A549 (cell line): ENCODE data around the gene SYS1. TPM values are rescaled to one million over a fixed set of nuclear protein-coding genes. Genes with fewer than 3 reads are reported as not detected.

Source experiments
- ATAC-seq, 2 experiments: fragments of 200-7000 bp in 1 of 2; fragments of >200 bp in 1 of 2; cut with Nextera tagmentation in 1 of 2; cut with Tn5 transposase in 1 of 2; 3 replicates each; pipeline versions ENCODE4 v1.8.0 to v1.9.1; 2018 to 2020; ENCODE audit warnings: mild to moderate bottlenecking in 1 of 2, moderate library complexity in 1 of 2
- CTCF ChIA-PET: fragments of 300-600 bp; sonication (Branson Sonifier 250); formaldehyde crosslinking; extraction: SDS; loops from one replicate; lab custom pipeline; 2021; ENCODE audit warnings: antibody characterized with exemption, inconsistent platforms; lab: Yijun Ruan, JAX
- POLR2A ChIA-PET: fragments of 350-600 bp; formaldehyde crosslinking; extraction: SDS; loops from one replicate; lab custom pipeline; 2021; ENCODE audit warnings: antibody characterized with exemption, inconsistent platforms; lab: Yijun Ruan, JAX
- DNase-seq, 2 experiments: peaks; one replicate each; pipeline versions ENCODE4 v3.0.0 to v3.0.0-alpha.2; 2011 to 2016; ENCODE audit warnings: low read depth in 1 of 2, low spot score in 1 of 2
- FAIRE-seq: peaks from 2 replicates; lab custom pipeline; 2011; peaks lifted over from hg19 to GRCh38; lab: Jason Lieb, UNC
- H3K27ac ChIP-seq, 2 experiments: fragments of >200 bp; sonication (Bioruptor Twin); formaldehyde crosslinking; 3 replicates each; pipeline ENCODE4 v1.5.1; 2016 to 2017
- H3K4me1 ChIP-seq: fragments of >200 bp; sonication (Bioruptor Twin); formaldehyde crosslinking; 3 replicates; pipeline ENCODE4 v1.6.1; 2016
- H3K4me2 ChIP-seq: fragments of >200 bp; sonication (Bioruptor Twin); formaldehyde crosslinking; 3 replicates; pipeline ENCODE4 v1.6.1; 2016
- H3K4me3 ChIP-seq: fragments of >200 bp; sonication (Bioruptor Twin); formaldehyde crosslinking; 3 replicates; pipeline ENCODE4 v1.5.1; 2016
- H3K9me3 ChIP-seq: fragments of >200 bp; sonication (Bioruptor Twin); formaldehyde crosslinking; 3 replicates; pipeline ENCODE4 v1.6.1; 2016
- BHLHE40 ChIP-seq: IDR thresholded peaks from 2 replicates; pipeline ENCODE4 v1.6.1; 2012; ENCODE audit warnings: low read depth, low read length, inconsistent platforms
- CBX8 ChIP-seq: fragments of 200-600 bp; sonication (generic); IDR thresholded peaks from 2 replicates; pipeline ENCODE4 v1.6.1; 2016
- CEBPB ChIP-seq, 2 experiments: fragments of >200 bp in 1 of 2; sonication (Bioruptor Twin) in 1 of 2; formaldehyde crosslinking in 1 of 2; IDR thresholded peaks; 2 replicates each; pipeline ENCODE4 v1.6.1; 2012 to 2016
- CHD2 ChIP-seq: fragments of 150-350 bp; IDR thresholded peaks from 2 replicates; pipeline ENCODE4 v1.6.1; 2014; ENCODE audit warnings: low read length; ENCODE audit not compliant: partially characterized antibody
- CTCF ChIP-seq: fragments of >200 bp; sonication (Bioruptor Twin); formaldehyde crosslinking; IDR thresholded peaks from 3 replicates; pipeline ENCODE4 v1.5.1; 2016
- EHF ChIP-seq: fragments of 250-450 bp; sonication (Bioruptor Pico); IDR thresholded peaks from 2 replicates; pipeline ENCODE4 v1.5.0; 2020; ENCODE audit warnings: mild to moderate bottlenecking
- EHMT2 ChIP-seq: fragments of 200-600 bp; sonication (generic); IDR thresholded peaks from 2 replicates; pipeline ENCODE4 v1.6.1; 2016; ENCODE audit warnings: antibody characterized with exemption, low read depth, mild to moderate bottlenecking, moderate library complexity
- ELK1 ChIP-seq: fragments of 150-350 bp; IDR thresholded peaks from 2 replicates; pipeline ENCODE4 v1.6.1; 2014; ENCODE audit warnings: low read depth, mild to moderate bottlenecking, low read length
- EP300 ChIP-seq, 2 experiments: fragments of >200 bp; sonication (Bioruptor Twin); formaldehyde crosslinking; IDR thresholded peaks; 2 replicates in 1 of 2; 3 replicates in 1 of 2; pipeline ENCODE4 v1.6.1; 2016 to 2017
- ESRRA ChIP-seq: fragments of 150-350 bp; IDR thresholded peaks from 2 replicates; pipeline ENCODE4 v1.6.1; 2014; ENCODE audit warnings: mild to moderate bottlenecking, low read length, borderline replicate concordance
- FOSB ChIP-seq: fragments of 250-450 bp; sonication (Bioruptor Pico); IDR thresholded peaks from 2 replicates; pipeline ENCODE4 v1.5.0; 2020; ENCODE audit warnings: mild to moderate bottlenecking, moderate library complexity
- FOXS1 ChIP-seq: fragments of 250-450 bp; sonication (Bioruptor Pico); IDR thresholded peaks from 2 replicates; pipeline ENCODE4 v1.5.0; 2020; ENCODE audit warnings: mild to moderate bottlenecking, moderate library complexity
- GATA3 ChIP-seq: IDR thresholded peaks from 2 replicates; pipeline ENCODE4 v1.6.1; 2012; ENCODE audit warnings: borderline replicate concordance
- HDAC2 ChIP-seq: fragments of 200-600 bp; sonication (generic); IDR thresholded peaks from 2 replicates; pipeline ENCODE4 v1.6.1; 2016
- HOXA7 ChIP-seq: fragments of 250-450 bp; sonication (Bioruptor Pico); IDR thresholded peaks from 2 replicates; pipeline ENCODE4 v1.5.0; 2020; ENCODE audit warnings: mild to moderate bottlenecking, moderate library complexity
- HOXB5 ChIP-seq: fragments of 250-450 bp; sonication (Bioruptor Pico); IDR thresholded peaks from 2 replicates; pipeline ENCODE4 v1.5.0; 2020; ENCODE audit warnings: mild to moderate bottlenecking, moderate library complexity
- JUNB ChIP-seq: fragments of >200 bp; sonication (Bioruptor Twin); formaldehyde crosslinking; IDR thresholded peaks from 2 replicates; pipeline ENCODE4 v1.6.1; 2016
- KDM1A ChIP-seq: fragments of 200-600 bp; sonication (generic); IDR thresholded peaks from 2 replicates; pipeline ENCODE4 v1.6.1; 2016; ENCODE audit warnings: low read depth, mild to moderate bottlenecking
- KDM5A ChIP-seq: fragments of 200-600 bp; sonication (generic); IDR thresholded peaks from 2 replicates; pipeline ENCODE4 v1.6.1; 2016; ENCODE audit warnings: antibody characterized with exemption, mild to moderate bottlenecking
- MAX ChIP-seq: IDR thresholded peaks from 2 replicates; pipeline ENCODE4 v1.6.1; 2012
- MYC ChIP-seq: IDR thresholded peaks from 2 replicates; pipeline ENCODE4 v1.6.1; 2012; ENCODE audit warnings: mild to moderate bottlenecking, inconsistent platforms, low read length, improper control_type of control experiment, borderline replicate concordance
- NFE2L2 ChIP-seq: fragments of 150-350 bp; conservative IDR thresholded peaks from 2 replicates; pipeline ENCODE4 v1.6.1; 2014; ENCODE audit warnings: low read length
- NR3C1 ChIP-seq: fragments of >200 bp; sonication (Bioruptor Twin); formaldehyde crosslinking; IDR thresholded peaks from 3 replicates; pipeline ENCODE4 v1.6.1; 2017
- POLR2A ChIP-seq: IDR thresholded peaks from 2 replicates; pipeline ENCODE4 v1.6.1; 2012; ENCODE audit warnings: mild to moderate bottlenecking, low read length
- RARB ChIP-seq: fragments of 250-450 bp; sonication (Bioruptor Pico); IDR thresholded peaks from 2 replicates; pipeline ENCODE4 v1.8.0; 2021; ENCODE audit warnings: mild to moderate bottlenecking, moderate library complexity
- RFX5 ChIP-seq: fragments of 450-650 bp; IDR thresholded peaks from 2 replicates; pipeline ENCODE4 v1.7.1; 2014; ENCODE audit warnings: antibody characterized with exemption, mild to moderate bottlenecking, moderate library complexity
- RNF2 ChIP-seq: fragments of 200-600 bp; sonication (generic); IDR thresholded peaks from 2 replicates; pipeline ENCODE4 v1.6.1; 2016; ENCODE audit warnings: low read depth, mild to moderate bottlenecking, antibody characterized with exemption, moderate library complexity, borderline replicate concordance
- SMC3 ChIP-seq: fragments of >200 bp; sonication (Bioruptor Twin); formaldehyde crosslinking; IDR thresholded peaks from 3 replicates; pipeline ENCODE4 v1.6.1; 2018; ENCODE audit warnings: inconsistent platforms
- SREBF2 ChIP-seq: fragments of 450-650 bp; IDR thresholded peaks from 2 replicates; pipeline ENCODE4 v1.6.1; 2014; ENCODE audit warnings: mild to moderate bottlenecking, moderate library complexity
- TFCP2L1 ChIP-seq: fragments of 250-450 bp; sonication (Bioruptor Pico); IDR thresholded peaks from 2 replicates; pipeline ENCODE4 v1.5.0; 2021; ENCODE audit warnings: mild to moderate bottlenecking
- TP53 ChIP-seq: fragments of 250-450 bp; sonication (Bioruptor Pico); IDR thresholded peaks from 2 replicates; pipeline ENCODE4 v1.5.0; 2021; ENCODE audit warnings: mild to moderate bottlenecking, moderate library complexity
- ZC3H11A ChIP-seq: fragments of 450-650 bp; IDR thresholded peaks from 2 replicates; pipeline ENCODE4 v1.6.1; 2014; ENCODE audit warnings: antibody characterized with exemption, mild to moderate bottlenecking
- ZNF302 ChIP-seq: fragments of 250-450 bp; sonication (Bioruptor Pico); IDR thresholded peaks from 2 replicates; pipeline ENCODE4 v1.9.0; 2021; ENCODE audit warnings: inconsistent platforms, mild to moderate bottlenecking, moderate library complexity
- ZSCAN20 ChIP-seq: fragments of 250-450 bp; sonication (Bioruptor Pico); IDR thresholded peaks from 2 replicates; pipeline ENCODE4 v1.8.0; 2022; ENCODE audit warnings: mild to moderate bottlenecking, moderate library complexity
- WGBS: methylation state at CpG from one replicate; pipeline ENCODE4 v1.1.6; 2017; ENCODE audit errors: missing lambda C conversion rate; 5-methylcytosine and 5-hydroxymethylcytosine counted together
- polyA plus RNA-seq, 4 experiments: library from polyadenylated mRNA; depleted of rRNA in 3 of 4; stranded (reverse); fragments of >200 nt; fragmentation: RNase III in 1 of 4; extraction: RNeasy Plus Mini Kit Qiagen cat#74134 plus additional on column Dnase treatment in 1 of 4; gene quantifications; 2 replicates in 3 of 4; 3 replicates in 1 of 4; pipeline ENCODE4 v1.2.3, GENCODE V29; 2011 to 2017
- TF ChIP-seq, protein P1 (sequence below): IDR thresholded peaks from 2 replicates; pipeline ENCODE4 v1.6.1; 2012
- TF ChIP-seq, protein P2 (sequence below): fragments of 450-650 bp; IDR thresholded peaks from 2 replicates; pipeline ENCODE4 v1.6.1; 2014; ENCODE audit warnings: antibody characterized with exemption
- TF ChIP-seq, protein P3 (sequence below): fragments of 250-450 bp; sonication (Bioruptor Pico); IDR thresholded peaks from 2 replicates; pipeline ENCODE4 v1.5.0; 2020; ENCODE audit warnings: low read depth, mild to moderate bottlenecking, moderate library complexity
- TF ChIP-seq, protein P4 (sequence below): fragments of >200 bp; sonication (Bioruptor Twin); formaldehyde crosslinking; IDR thresholded peaks from 2 replicates; pipeline ENCODE4 v1.6.1; 2016

SYS1 gene
- polyA plus RNA-seq, 2 of the 4 experiments (the other 2 are of a cell fraction): 20.2 to 27.6 TPM

DNA sequence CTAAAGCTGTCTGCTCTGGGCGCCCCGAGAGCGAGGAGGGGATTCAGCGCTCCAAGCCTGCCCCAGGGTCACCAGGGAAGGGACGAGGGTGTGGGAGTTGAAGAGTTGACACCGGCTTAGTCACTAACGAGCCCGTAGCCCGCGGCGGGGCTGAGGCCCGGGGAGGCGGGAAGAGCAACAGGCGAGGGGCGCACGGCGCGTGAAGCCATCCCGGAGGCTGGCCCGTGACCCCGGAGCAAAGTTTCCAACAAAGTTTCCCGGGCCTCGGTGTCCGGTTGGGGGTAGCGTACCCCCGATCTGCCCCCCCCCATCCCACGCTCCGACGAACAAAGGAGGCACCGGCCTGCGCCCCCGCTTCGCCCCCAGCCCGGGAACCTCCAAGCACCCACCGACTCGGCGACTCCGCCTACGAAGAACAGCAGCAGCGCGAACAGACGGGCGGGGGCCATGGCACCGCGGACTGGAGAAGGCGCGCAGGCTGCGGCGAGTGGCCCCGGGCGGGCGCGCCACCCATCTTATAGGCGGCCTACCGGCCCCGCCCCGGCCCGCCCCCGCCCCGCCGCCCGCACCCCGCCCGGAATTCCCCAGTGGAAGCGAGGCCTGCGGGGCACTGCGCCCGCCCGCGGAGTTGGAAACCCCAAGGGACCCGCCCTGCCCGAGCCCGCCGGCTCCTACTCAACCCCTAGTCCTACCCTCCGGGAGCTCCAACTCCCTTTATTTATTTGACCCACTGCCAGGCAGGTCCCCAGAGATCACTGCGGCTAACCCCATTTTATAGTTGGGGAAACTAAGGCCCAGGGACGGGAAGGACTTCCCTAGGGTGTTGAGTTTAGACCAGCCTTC lies 14.8 kb upstream of the SYS1 start, which contains the start of gene SDC4:
TSS of gene SDC4 (minus strand) at position 489 of the 843 bp plus-strand sequence. CDS start at position 449, 40 bp downstream.
- WGBS: 4% methylated on average over 14 of the region's 77 CpGs
- DNase-seq (peak; percentile 51 to 74), ATAC-seq (peak; percentile 72 to 81), FAIRE-seq (no peak)
- POLR2A ChIA-PET: interaction anchor here (0.5 to 3.8 kb wide), 10 partner anchors 12 to 431 kb away, joined by 3 to 46 read pairs (median 4); partner anchors contain the start of gene SYS1
- CTCF ChIA-PET: interaction anchor here (0.7 to 8.9 kb wide), 8 partner anchors 11 to 88 kb away, joined by 4 to 82 read pairs (median 12); partner anchors contain the start of gene SYS1
- Histone ChIP-seq H3K4me1 (peaks cover 52% of the 10 kb centered on the region), H3K4me2 (peak within 1 kb of the TSS; percentile 98), H3K27ac (peak within 1 kb of the TSS; percentile 92 to 96), H3K4me3 (peak within 1 kb of the TSS; percentile 86), H3K9me3 (no peaks in the 10 kb centered on the region)
- TF ChIP-seq SMC3: 0 out of 3 replicates have a peak, but pooled peaks have one; percentile 17
- TF ChIP-seq ZC3H11A: no peak
- no peak for TF ChIP-seq RARB
- TF ChIP-seq HOXA7 (CRISPR knock-in tag): no peak
- TF ChIP-seq CBX8: no peak
- no peak for TF ChIP-seq NR3C1
- TF ChIP-seq CEBPB (IDR thresholded peaks at IDR 0.05): no peak
- no peak for TF ChIP-seq EP300 (IDR thresholded peaks at IDR 0.05)
- no peak for TF ChIP-seq CTCF
- TF ChIP-seq, protein P1, sequence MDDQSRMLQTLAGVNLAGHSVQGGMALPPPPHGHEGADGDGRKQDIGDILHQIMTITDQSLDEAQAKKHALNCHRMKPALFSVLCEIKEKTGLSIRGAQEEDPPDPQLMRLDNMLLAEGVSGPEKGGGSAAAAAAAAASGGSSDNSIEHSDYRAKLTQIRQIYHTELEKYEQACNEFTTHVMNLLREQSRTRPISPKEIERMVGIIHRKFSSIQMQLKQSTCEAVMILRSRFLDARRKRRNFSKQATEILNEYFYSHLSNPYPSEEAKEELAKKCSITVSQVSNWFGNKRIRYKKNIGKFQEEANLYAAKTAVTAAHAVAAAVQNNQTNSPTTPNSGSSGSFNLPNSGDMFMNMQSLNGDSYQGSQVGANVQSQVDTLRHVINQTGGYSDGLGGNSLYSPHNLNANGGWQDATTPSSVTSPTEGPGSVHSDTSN: no peak
- TF ChIP-seq TFCP2L1 (CRISPR knock-in tag): no peak
- no peak for TF ChIP-seq ESRRA
- no peak for TF ChIP-seq SREBF2
- TF ChIP-seq RFX5: no peak
- TF ChIP-seq FOXS1 (CRISPR knock-in tag): no peak
- TF ChIP-seq GATA3: no peak
- peak; percentile 43; the same call in 1 of the 2 replicates for TF ChIP-seq MAX
- TF ChIP-seq TP53: no peak
- TF ChIP-seq ELK1: no peak
- TF ChIP-seq MYC: no peak
- TF ChIP-seq CHD2: no peak
- TF ChIP-seq, protein P2, sequence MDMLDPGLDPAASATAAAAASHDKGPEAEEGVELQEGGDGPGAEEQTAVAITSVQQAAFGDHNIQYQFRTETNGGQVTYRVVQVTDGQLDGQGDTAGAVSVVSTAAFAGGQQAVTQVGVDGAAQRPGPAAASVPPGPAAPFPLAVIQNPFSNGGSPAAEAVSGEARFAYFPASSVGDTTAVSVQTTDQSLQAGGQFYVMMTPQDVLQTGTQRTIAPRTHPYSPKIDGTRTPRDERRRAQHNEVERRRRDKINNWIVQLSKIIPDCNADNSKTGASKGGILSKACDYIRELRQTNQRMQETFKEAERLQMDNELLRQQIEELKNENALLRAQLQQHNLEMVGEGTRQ: no peak
- no peak for TF ChIP-seq ZSCAN20 (CRISPR knock-in tag)
- TF ChIP-seq, protein P3, sequence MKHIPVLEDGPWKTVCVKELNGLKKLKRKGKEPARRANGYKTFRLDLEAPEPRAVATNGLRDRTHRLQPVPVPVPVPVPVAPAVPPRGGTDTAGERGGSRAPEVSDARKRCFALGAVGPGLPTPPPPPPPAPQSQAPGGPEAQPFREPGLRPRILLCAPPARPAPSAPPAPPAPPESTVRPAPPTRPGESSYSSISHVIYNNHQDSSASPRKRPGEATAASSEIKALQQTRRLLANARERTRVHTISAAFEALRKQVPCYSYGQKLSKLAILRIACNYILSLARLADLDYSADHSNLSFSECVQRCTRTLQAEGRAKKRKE (CRISPR knock-in tag): no peak
- TF ChIP-seq HDAC2: 0 out of 2 replicates have a peak, but pooled peaks have one; percentile 62
- TF ChIP-seq, protein P4, sequence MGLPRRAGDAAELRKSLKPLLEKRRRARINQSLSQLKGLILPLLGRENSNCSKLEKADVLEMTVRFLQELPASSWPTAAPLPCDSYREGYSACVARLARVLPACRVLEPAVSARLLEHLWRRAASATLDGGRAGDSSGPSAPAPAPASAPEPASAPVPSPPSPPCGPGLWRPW: no peak
- TF ChIP-seq JUNB: no peak
- no peak for TF ChIP-seq HOXB5 (CRISPR knock-in tag)
- TF ChIP-seq EHF: no peak
- no peak for TF ChIP-seq EHMT2
- no peak for TF ChIP-seq ZNF302 (CRISPR knock-in tag)
- no peak for TF ChIP-seq KDM5A
- TF ChIP-seq BHLHE40: no peak
- peak; percentile 85 for TF ChIP-seq KDM1A
- no peak for TF ChIP-seq RNF2
- no peak for TF ChIP-seq NFE2L2
- TF ChIP-seq FOSB: no peak
- TF ChIP-seq POLR2A: peak; percentile 99
